ENCODE data around the gene ACSF3. TPM values are rescaled to one million over a fixed set of nuclear protein-coding genes. Genes with fewer than 3 reads are reported as not detected.

Gene ACSF3
- total RNA-seq, 3 donors from 2014 or later, result 44.7 to 77.8 (median 49.6) TPM

DNA sequence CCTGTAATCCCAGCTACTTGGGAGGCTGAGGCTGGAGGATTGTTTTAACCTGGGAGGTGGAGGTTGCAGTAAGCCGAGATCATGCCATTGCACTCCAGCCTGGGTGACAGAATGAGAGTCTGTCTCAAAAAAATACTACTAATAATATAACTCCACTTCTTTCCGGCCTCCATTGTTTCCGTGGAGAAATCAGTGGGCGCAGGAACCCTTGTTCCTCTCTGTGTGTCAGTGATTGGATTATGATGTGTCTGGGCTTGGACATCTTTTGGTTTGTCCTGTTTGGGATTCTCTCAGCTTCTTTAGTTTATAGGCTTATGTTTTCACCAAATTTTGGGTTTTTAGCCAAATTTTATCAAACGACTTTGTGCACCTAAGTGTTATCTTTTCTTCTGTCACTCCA is 36.8 kb downstream of the ACSF3 start:
- Histone ChIP-seq H3K4me3 (no peak overlapping the region), H3K9me3 (no peaks in the 10 kb centered on the region), H3K4me1 (ENCODE audit: low read depth) (no peaks in the 10 kb centered on the region), H3K36me3 (ENCODE audit: low read depth) (peaks cover 3% of the 10 kb centered on the region)
- TF ChIP-seq, protein P1, sequence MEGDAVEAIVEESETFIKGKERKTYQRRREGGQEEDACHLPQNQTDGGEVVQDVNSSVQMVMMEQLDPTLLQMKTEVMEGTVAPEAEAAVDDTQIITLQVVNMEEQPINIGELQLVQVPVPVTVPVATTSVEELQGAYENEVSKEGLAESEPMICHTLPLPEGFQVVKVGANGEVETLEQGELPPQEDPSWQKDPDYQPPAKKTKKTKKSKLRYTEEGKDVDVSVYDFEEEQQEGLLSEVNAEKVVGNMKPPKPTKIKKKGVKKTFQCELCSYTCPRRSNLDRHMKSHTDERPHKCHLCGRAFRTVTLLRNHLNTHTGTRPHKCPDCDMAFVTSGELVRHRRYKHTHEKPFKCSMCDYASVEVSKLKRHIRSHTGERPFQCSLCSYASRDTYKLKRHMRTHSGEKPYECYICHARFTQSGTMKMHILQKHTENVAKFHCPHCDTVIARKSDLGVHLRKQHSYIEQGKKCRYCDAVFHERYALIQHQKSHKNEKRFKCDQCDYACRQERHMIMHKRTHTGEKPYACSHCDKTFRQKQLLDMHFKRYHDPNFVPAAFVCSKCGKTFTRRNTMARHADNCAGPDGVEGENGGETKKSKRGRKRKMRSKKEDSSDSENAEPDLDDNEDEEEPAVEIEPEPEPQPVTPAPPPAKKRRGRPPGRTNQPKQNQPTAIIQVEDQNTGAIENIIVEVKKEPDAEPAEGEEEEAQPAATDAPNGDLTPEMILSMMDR (IDR thresholded peaks at IDR 0.05), result no peak
- intact Hi-C loops (cut with DNase I, micrococcal nuclease), result no loop called here
- no peak for ATAC-seq
- no peak for DNase-seq

DNA sequence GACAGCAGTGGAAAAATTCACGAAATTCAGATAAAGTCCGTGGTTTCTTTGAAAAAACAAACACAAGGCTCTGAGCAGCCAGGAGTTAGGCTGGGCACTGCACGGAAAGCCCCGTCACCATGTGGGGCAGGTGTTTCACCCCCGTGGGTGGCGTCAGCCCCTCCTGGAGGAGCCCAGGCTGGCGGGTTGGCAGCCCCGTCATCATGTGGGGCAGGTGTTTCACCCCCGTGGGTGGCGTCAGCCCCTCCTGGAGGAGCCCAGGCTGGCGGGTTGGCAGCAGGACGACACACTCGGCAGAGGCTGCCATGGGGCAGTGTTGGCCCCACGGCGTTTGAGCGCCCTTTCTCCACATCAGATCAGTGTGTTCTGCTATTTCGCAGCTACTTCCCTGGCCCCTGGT is 38.1 kb downstream of the ACSF3 start:
- Histone ChIP-seq H3K36me3 (ENCODE audit: low read depth) (peaks cover 3% of the 10 kb centered on the region), H3K9me3 (no peaks in the 10 kb centered on the region), H3K4me3 (no peak overlapping the region), H3K4me1 (ENCODE audit: low read depth) (no peaks in the 10 kb centered on the region)
- TF ChIP-seq, protein P1 (IDR thresholded peaks at IDR 0.05), result no peak
- DNase-seq (peak in 2 of 3 donors; percentile 11 to 40), ATAC-seq (no peak)
- intact Hi-C loops (cut with DNase I, micrococcal nuclease), result no loop called here

GRCh38 chr16:89132194-89133005 is 38.7 kb downstream of the ACSF3 start:
- ATAC-seq (no peak), DNase-seq (peak in 2 of 3 donors; percentile 14 to 27)
- Histone ChIP-seq H3K9me3 (no peaks in the 10 kb centered on the region), H3K4me1 (ENCODE audit: low read depth) (no peaks in the 10 kb centered on the region), H3K36me3 (ENCODE audit: low read depth) (peaks cover 3% of the 10 kb centered on the region), H3K4me3 (no peak overlapping the region)
- TF ChIP-seq, protein P1 (IDR thresholded peaks at IDR 0.05), result no peak
- intact Hi-C loops (cut with DNase I, micrococcal nuclease), result no loop called here

GRCh38 chr16:89133457-89134127 is 39.9 kb downstream of the ACSF3 start:
- Histone ChIP-seq H3K9me3 (no peaks in the 10 kb centered on the region), H3K4me3 (no peak overlapping the region), H3K4me1 (ENCODE audit: low read depth) (no peaks in the 10 kb centered on the region), H3K36me3 (ENCODE audit: low read depth) (peaks cover 3% of the 10 kb centered on the region)
- DNase-seq, result peak in 2 of 3 donors; percentile 15 to 40
- TF ChIP-seq, protein P1 (IDR thresholded peaks at IDR 0.05), result no peak
- intact Hi-C loops (cut with DNase I, micrococcal nuclease), result no loop called here
- ATAC-seq, result no peak

- Histone ChIP-seq H3K36me3 (ENCODE audit: low read depth) (peaks cover 3% of the 10 kb centered on the region), H3K9me3 (no peaks in the 10 kb centered on the region)
These were observed 40.6 kb downstream of the ACSF3 start for GRCh38 chr16:89134269-89134668.

More at GRCh38 chr16:89134269-89134668, 40.6 kb downstream of the ACSF3 start:
- no peak for ATAC-seq
- TF ChIP-seq, protein P1 (IDR thresholded peaks at IDR 0.05), result no peak
- H3K4me3 ChIP-seq, result no peak overlapping the region
- DNase-seq, result peak in 1 of 3 donors; percentile 17
- intact Hi-C loops (cut with DNase I, micrococcal nuclease), result no loop called here
- no peaks in the 10 kb centered on the region for H3K4me1 ChIP-seq (ENCODE audit: low read depth)
